ENCODE results near the gene KRTAP5-5.

DNA sequence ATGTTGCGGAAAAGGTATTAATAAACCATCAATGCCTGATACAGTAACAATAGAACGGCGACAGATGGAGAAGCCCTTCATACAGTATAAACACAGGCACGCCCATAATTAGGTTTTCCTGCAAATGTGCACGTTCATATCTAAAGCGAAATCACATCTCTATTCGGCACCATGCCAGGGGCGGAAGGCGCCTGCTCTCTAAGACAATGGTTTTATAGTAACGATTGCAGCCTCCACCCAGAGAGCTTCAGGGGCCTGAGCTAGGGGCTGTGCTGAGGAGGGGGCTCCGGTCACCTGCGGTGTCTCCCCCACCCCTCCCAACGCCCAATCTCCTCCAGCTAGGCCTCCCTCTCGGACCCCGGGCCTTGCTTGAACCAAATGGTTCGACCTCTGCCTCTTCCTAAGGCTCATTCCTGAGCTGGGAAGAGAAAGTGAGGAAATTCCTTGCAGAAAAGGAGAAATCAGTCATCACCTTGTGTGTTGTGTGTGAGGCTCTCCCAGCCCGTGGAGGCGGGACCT, 9.6 kb downstream of the KRTAP5-5 start:
- TF ChIP-seq POLR2AphosphoS5 (IDR thresholded peaks at IDR 0.05) (no peak), POLR2A (IDR thresholded peaks at IDR 0.05) (no peak)
